IPS-11a (cell line): ENCODE data around the gene NHSL2.
"Not testable (repeated sequence)": the region's sequence is repeated elsewhere in the genome, so short reads cannot be mapped to it uniquely, and the experiment has no call there.

ENCODE experiments used
- H3K4me3 ChIP-seq: one replicate; pipeline ENCODE4 v1.5.1; 2013; ENCODE audit warnings: low read depth, low read length, control low read depth

NHSL2 gene

GRCh38 chrX:72038868-72039267 lies 128.2 kb downstream of the NHSL2 start:
- H3K4me3 ChIP-seq, result no peak overlapping the region

DNA sequence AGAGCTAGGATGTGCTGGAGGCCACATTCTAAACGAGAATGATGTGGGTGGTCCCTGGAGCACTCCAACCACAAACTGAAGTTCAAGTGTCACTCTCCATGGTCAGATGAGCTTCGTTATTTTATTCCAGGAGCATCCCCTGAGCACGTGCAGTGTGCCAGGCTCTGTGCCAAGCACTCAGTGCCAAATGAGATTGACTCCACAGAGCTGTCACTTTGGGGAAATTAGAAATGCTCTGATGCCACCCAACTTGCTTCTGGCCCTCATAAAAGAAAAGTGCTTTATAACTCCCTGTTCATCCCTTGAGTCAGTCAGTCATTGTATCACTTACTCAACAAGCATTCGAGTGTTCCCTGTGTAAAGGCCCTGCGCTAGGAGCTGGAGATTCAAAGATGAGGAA lies 129.9 kb downstream of the NHSL2 start:
- no peak overlapping the region for H3K4me3 ChIP-seq

DNA sequence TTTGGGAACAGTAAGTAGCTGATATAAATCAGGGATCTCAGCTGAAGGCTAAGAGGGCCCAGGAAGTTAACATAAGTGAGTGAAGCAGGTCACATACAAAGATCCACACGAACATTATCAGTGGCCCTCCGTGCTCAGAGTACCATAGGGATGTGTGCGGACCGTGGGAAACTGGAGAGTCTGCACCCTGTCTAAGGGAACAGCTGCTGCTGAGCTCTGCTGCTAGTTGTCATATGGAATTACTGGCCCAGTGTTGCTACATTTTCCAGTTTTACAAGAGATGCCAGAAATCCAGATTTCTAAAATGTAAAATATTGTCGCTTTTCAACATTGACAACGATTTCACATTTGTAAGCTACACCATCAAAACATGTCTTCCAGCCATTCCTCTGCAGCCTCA lies 130.5 kb downstream of the NHSL2 start:
- H3K4me3 ChIP-seq, result no peak overlapping the region

DNA sequence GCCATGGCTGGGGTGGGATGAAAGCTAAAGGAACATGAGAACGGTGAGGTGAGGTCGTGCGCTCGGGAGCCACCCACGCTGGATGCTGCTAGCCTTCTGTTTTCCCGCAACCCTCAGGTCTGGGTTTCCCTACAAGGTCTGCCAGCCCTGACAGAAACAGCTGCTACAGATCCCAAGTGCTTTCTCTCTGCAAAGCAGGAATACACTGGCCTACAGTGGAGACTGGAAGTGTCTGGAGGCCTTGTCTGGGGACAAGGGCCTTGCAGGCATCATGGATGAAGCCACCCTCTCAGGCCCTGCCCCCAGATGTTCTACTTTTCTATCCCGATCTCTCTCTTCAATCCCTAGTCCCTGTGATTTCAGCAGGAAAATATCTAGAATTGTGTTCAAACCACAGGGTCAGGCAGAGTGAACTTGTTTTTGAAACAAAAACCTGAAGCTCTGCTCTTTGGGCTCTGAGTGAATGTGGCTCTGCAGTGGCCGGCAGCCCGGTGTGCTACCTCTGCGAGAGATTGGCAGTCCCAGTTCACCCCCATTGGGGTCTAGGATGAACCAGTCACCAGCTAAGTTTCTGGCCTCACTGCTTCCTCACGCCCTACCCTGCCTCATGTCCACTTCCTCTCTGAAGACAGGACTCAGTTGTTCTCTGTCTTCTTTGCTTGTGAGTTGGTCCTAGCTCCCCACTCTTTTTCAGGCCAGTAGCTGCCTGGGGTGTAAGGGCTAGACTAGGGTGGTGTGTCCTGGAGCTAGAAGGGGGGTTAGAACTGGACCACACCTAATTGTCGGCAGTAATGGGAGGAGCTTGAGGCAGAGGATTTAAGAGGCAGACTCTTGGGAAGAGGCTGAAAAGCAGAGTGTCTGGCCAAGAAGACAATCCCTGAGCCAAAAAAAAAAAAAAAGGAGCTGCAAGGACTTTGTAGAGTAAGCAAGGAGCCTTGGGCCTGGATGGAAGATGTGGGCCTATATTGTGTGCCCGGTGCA lies 131.5 kb downstream of the NHSL2 start:
- no peak overlapping the region for H3K4me3 ChIP-seq

- H3K4me3 ChIP-seq, result no peak overlapping the region
Measured at GRCh38 chrX:72042852-72043248, 132.2 kb downstream of the NHSL2 start.

GRCh38 chrX:72043636-72044035 lies 133.0 kb downstream of the NHSL2 start:
- no peak overlapping the region for H3K4me3 ChIP-seq

GRCh38 chrX:72045141-72045540 lies 134.5 kb downstream of the NHSL2 start:
- H3K4me3 ChIP-seq, result no peak overlapping the region

DNA sequence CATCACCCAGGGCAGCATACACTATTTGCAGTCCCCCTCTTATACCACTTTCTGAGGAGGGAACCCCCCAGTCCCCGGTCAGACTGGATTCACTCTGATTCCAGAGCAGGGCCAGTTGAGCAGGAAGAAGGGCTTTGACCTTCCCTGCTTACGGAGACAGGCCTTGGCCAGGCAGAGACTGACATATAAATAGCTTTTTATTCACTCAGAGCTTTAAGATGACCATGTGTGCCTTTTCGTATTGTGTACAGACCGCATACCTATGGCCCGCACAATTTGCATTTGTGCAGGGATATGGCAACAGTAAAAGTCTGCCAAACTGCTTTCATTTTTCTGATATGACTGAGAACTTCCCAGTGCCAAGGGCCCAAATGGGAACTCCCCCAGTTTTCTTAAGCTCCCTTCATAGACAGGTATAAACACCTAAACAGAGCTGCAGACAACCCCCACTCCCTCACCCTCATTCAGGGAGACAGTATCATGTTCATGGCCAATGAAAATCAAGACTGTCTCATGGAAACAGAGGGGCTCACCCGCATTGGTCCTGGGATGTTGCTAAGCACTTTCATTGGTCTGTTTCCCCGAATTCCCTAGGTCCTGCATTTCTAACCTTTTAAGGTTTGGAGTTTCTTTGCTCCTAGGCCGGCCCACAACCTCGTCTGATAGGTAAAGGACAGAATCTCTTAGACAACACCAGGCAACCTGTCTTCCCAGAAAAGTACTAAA lies 135.1 kb downstream of the NHSL2 start:
- H3K4me3 ChIP-seq, result no peak overlapping the region

DNA sequence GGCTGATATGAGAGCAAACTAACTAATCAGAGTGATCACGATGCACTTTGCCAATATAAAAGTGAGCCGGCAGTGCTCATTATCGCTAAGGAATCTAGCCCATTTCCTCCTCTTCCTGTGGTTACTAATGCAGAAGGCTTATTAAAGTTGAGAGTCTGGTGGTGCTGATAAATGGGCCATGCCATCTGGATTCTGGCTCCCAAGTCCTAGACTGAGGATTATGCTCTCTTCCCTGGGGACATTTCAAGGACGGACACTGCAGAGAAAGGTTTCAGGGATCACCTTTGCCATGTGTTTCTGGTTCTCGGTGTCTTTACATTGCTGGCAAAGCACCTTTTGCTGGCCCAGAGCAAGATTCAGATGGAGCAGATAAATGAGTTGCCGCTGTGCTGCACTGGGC lies 135.8 kb downstream of the NHSL2 start:
- no peak overlapping the region for H3K4me3 ChIP-seq

GRCh38 chrX:72048510-72049455 lies 138.1 kb downstream of the NHSL2 start:
- no peak overlapping the region for H3K4me3 ChIP-seq

- no peak overlapping the region for H3K4me3 ChIP-seq
Measured at GRCh38 chrX:72050011-72050410, 139.4 kb downstream of the NHSL2 start.

GRCh38 chrX:72051589-72051988 lies 140.9 kb downstream of the NHSL2 start:
- no peak overlapping the region for H3K4me3 ChIP-seq

DNA sequence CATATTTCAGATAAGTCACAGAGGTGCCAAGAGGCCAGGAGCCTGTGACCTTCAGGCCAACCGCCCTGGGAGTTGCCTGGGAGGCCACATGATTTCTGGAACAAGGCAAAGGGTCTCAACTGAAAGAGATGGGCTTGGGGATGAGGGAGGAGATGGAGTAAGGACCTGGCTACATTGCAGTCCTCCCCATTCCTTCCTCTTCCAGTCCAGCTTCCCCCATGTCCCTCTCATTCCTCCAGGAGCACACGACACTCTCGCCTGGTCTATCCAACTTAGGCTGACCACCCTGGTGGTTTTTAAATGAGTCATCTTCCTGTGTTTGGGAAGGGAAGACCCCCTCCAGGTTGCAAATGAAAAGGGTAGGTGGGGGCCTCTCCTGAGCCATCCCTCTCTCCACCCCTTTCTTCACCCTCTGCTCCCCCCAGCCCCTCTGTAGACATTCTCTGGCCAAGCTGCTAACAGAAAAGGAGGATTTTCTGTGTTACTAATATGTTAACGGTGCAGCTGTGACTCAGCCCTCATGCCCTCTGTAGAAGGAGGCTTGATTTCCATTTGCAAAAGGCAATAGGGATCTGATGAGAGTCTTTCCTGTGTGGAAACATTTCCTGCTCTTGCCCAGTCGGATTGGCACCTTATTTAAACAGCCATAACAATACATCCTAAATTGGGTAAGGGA lies 141.9 kb downstream of the NHSL2 start:
- no peak overlapping the region for H3K4me3 ChIP-seq

- no peak overlapping the region for H3K4me3 ChIP-seq
Measured at GRCh38 chrX:72053508-72053907, 142.9 kb downstream of the NHSL2 start.

GRCh38 chrX:72054779-72055489 lies 144.3 kb downstream of the NHSL2 start:
- H3K4me3 ChIP-seq, result no peak overlapping the region

- no peak overlapping the region for H3K4me3 ChIP-seq
Measured at GRCh38 chrX:72057331-72057730, 146.7 kb downstream of the NHSL2 start.

DNA sequence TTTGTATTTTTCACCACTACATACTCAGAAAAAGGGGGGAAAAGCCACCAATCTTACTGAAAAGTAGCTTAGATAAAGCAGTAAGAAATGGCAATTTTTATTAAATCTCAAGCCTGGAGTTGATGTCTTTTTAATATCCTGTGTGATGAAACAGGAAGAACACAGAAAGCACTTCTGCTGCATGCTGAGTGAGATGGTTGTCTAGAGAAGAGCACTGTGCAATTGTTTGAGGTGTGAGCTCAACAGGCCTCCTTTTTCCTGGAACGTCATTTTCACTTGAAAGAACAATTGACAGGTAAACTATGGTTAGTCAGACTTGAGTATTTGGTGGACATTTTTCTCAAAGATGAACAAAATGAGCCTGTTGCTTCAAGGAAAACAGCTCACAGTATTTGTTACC lies 147.2 kb downstream of the NHSL2 start:
- H3K4me3 ChIP-seq, result no peak overlapping the region

GRCh38 chrX:72058346-72058745 lies 147.7 kb downstream of the NHSL2 start:
- H3K4me3 ChIP-seq, result not testable (repeated sequence)

DNA sequence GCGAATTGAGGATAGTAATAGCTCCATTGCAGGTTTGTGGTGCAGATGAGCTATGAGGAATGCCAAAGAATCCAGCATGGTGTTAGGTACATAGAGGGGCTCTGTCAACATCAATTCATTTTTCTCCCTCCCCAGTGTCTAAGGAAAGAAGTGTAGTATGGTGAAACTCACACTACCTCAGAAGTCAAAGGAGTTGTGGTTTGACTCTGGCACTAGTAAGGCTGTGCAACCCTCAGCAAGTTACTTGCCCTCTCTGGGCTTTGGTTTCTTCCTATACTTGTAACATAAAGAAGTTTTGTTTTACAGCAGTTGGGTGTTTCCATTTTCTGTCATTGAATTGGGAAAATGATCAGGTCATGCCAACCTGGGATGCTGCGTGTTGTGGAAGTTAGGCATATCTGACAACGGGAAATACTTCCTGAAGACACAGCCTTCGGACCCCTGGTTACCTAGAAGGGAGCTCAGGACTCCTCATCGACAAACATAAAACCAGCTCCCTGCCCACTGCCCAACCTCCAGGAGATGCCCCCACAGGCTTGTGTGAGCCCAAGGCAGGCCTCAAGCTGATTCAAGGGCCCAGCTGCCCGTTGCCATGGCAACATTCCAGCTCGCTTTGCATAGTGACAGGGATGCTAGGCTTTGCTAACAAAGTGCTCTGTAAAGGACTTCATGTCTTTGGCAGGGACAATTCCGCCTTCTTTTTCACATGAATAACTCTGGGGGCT lies 149.7 kb downstream of the NHSL2 start:
- H3K4me3 ChIP-seq, result no peak overlapping the region
